IMR-90 (cell line): ENCODE results near the gene KLF8. TPM values are rescaled to one million over a fixed set of nuclear protein-coding genes. Genes with fewer than 3 reads are reported as not detected.

Source experiments
- ATAC-seq: fragments of 200-7000 bp; cut with Tn5 transposase; 2 replicates; pipeline ENCODE4 v1.9.1; 2020; ENCODE audit warnings: low read depth, mild to moderate bottlenecking, moderate library complexity
- BruUV-seq: library from RNA; stranded (reverse); fragments of 400-500 nt; replicated peaks from 2 replicates; lab custom pipeline; 2021; lab: Mats Ljungman, UMichigan
- CTCF ChIA-PET: fragments of 300-600 bp; formaldehyde crosslinking; extraction: SDS; loops from one replicate; lab custom pipeline; 2021; ENCODE audit warnings: antibody characterized with exemption; lab: Yijun Ruan, JAX
- POLR2A ChIA-PET: fragments of 300-600 bp; sonication (Branson Sonifier 250); formaldehyde crosslinking; loops from one replicate; lab custom pipeline; 2022; ENCODE audit warnings: antibody characterized with exemption; ENCODE audit not compliant: unreplicated experiment; lab: Charles Lee
- DNase-seq: peaks from one replicate; pipeline ENCODE4 v3.0.0; 2013
- H2AFZ ChIP-seq: replicated peaks from 2 replicates; pipeline ENCODE3; 2013; ENCODE audit warnings: low read length, mild to moderate bottlenecking; ENCODE audit not compliant: poor library complexity
- H2AK5ac ChIP-seq: 2 replicates; pipeline ENCODE4 v1.6.1; 2013; ENCODE audit warnings: low read depth, low read length, inconsistent platforms
- H2AK9ac ChIP-seq: replicated peaks from 2 replicates; pipeline ENCODE3; 2013; ENCODE audit warnings: mild to moderate bottlenecking, low read depth, low read length, moderate library complexity; ENCODE audit not compliant: poor library complexity
- H2BK120ac ChIP-seq: 2 replicates; pipeline ENCODE4 v1.6.1; 2013; ENCODE audit warnings: low read depth, low read length, inconsistent platforms
- H2BK15ac ChIP-seq: 3 replicates; pipeline ENCODE4 v1.6.1; 2013; ENCODE audit warnings: low read depth, low read length, inconsistent platforms
- H2BK20ac ChIP-seq: 2 replicates; pipeline ENCODE4 v1.6.1; 2013; ENCODE audit warnings: low read depth, mild to moderate bottlenecking, inconsistent platforms, low read length, moderate library complexity
- H2BK5ac ChIP-seq: 2 replicates; pipeline ENCODE4 v1.6.1; 2013; ENCODE audit warnings: mild to moderate bottlenecking, low read depth, low read length, inconsistent platforms; ENCODE audit not compliant: poor library complexity, severe bottlenecking
- H3K14ac ChIP-seq: replicated peaks from 2 replicates; pipeline ENCODE4 v1.6.1; 2013; ENCODE audit warnings: low read depth, low read length, inconsistent platforms
- H3K18ac ChIP-seq: 2 replicates; pipeline ENCODE4 v1.6.1; 2013; ENCODE audit warnings: low read depth, low read length, control low read depth
- H3K23ac ChIP-seq: 2 replicates; pipeline ENCODE4 v1.6.1; 2013; ENCODE audit warnings: low read depth, low read length, inconsistent platforms
- H3K27ac ChIP-seq: 2 replicates; pipeline ENCODE4 v1.5.1; 2013; ENCODE audit warnings: mild to moderate bottlenecking, control low read depth, low read length; ENCODE audit not compliant: insufficient read depth
- H3K27me3 ChIP-seq: 2 replicates; pipeline ENCODE4 v1.6.1; 2013; ENCODE audit warnings: low read length; ENCODE audit not compliant: control insufficient read depth, insufficient read depth
- H3K36me3 ChIP-seq: 2 replicates; pipeline ENCODE4 v1.6.1; 2013; ENCODE audit warnings: low read length, mixed read lengths; ENCODE audit not compliant: control insufficient read depth, insufficient read depth
- H3K4ac ChIP-seq: 2 replicates; pipeline ENCODE4 v1.6.1; 2013; ENCODE audit warnings: low read depth, low read length, inconsistent platforms
- H3K4me1 ChIP-seq: 2 replicates; pipeline ENCODE4 v1.6.1; 2013; ENCODE audit warnings: low read length, mixed read lengths; ENCODE audit not compliant: control insufficient read depth, insufficient read depth
- H3K4me2 ChIP-seq: 2 replicates; pipeline ENCODE4 v1.6.1; 2013; ENCODE audit warnings: low read depth, mild to moderate bottlenecking, control low read depth, low read length, moderate library complexity
- H3K4me3 ChIP-seq: 2 replicates; pipeline ENCODE4 v1.5.1; 2013; ENCODE audit warnings: low read depth, mild to moderate bottlenecking, control low read depth, low read length, moderate library complexity; ENCODE audit not compliant: insufficient read depth
- H3K56ac ChIP-seq: 2 replicates; pipeline ENCODE4 v1.6.1; 2013; ENCODE audit warnings: low read length, inconsistent platforms; ENCODE audit not compliant: insufficient read depth; ENCODE audit errors: extremely low read depth
- H3K79me1 ChIP-seq, 2 experiments: 2 replicates each; pipeline ENCODE4 v1.6.1; 2013; ENCODE audit warnings: low read length in 2 of 2, inconsistent platforms in 1 of 2, low read depth in 1 of 2
- H3K9ac ChIP-seq: 2 replicates; pipeline ENCODE4 v1.6.1; 2013; ENCODE audit warnings: low read depth, low read length, control low read depth
- H3K9me1 ChIP-seq: 2 replicates; pipeline ENCODE4 v1.6.1; 2013; ENCODE audit warnings: low read length, inconsistent platforms; ENCODE audit not compliant: insufficient read depth
- H3K9me3 ChIP-seq: 2 replicates; pipeline ENCODE4 v1.6.1; 2013; ENCODE audit warnings: low read length; ENCODE audit not compliant: control insufficient read depth, insufficient read depth
- H4K20me1 ChIP-seq: 2 replicates; pipeline ENCODE4 v1.6.1; 2013; ENCODE audit warnings: low read length, inconsistent platforms; ENCODE audit not compliant: insufficient read depth
- H4K5ac ChIP-seq: 2 replicates; pipeline ENCODE4 v1.6.1; 2013; ENCODE audit warnings: mild to moderate bottlenecking, low read depth, low read length, control low read depth
- H4K8ac ChIP-seq, 2 experiments: 2 replicates each; pipeline ENCODE4 v1.6.1; 2013; ENCODE audit warnings: low read depth in 2 of 2, low read length in 2 of 2, control low read depth in 1 of 2, inconsistent platforms in 1 of 2
- H4K91ac ChIP-seq: 2 replicates; pipeline ENCODE4 v1.6.1; 2013; ENCODE audit warnings: low read depth, low read length, inconsistent platforms; ENCODE audit not compliant: insufficient read depth
- BHLHE40 ChIP-seq: fragments of 150-350 bp; IDR thresholded peaks from 2 replicates; pipeline ENCODE4 v1.6.1; 2016; ENCODE audit warnings: mild to moderate bottlenecking, low read depth, low read length
- CEBPB ChIP-seq: IDR thresholded peaks from 2 replicates; pipeline ENCODE4 v1.6.1; 2012; ENCODE audit warnings: low read depth, low read length, improper control_type of control experiment
- CHD1 ChIP-seq: IDR thresholded peaks from 2 replicates; pipeline ENCODE4 v1.6.1; 2012; ENCODE audit warnings: low read depth, low read length, improper control_type of control experiment
- CTCF ChIP-seq: conservative IDR thresholded peaks from 2 replicates; pipeline ENCODE4 v1.5.1; 2012; ENCODE audit warnings: mild to moderate bottlenecking, low read depth, low read length, improper control_type of control experiment
- ELK1 ChIP-seq: fragments of 150-350 bp; IDR thresholded peaks from 2 replicates; pipeline ENCODE4 v1.6.1; 2016; ENCODE audit warnings: low read depth, mild to moderate bottlenecking, low read length, moderate library complexity, borderline replicate concordance
- FOS ChIP-seq: fragments of 150-350 bp; IDR thresholded peaks from 2 replicates; pipeline ENCODE4 v1.6.1; 2016; ENCODE audit warnings: low read depth, low read length
- MAFK ChIP-seq: IDR thresholded peaks from 2 replicates; pipeline ENCODE4 v1.6.1; 2012; ENCODE audit warnings: low read depth, low read length, improper control_type of control experiment
- MAZ ChIP-seq: IDR thresholded peaks from 2 replicates; pipeline ENCODE4 v1.6.1; 2012; ENCODE audit warnings: low read depth, mild to moderate bottlenecking, low read length, improper control_type of control experiment, moderate library complexity, borderline replicate concordance
- MXI1 ChIP-seq: IDR thresholded peaks from 2 replicates; pipeline ENCODE4 v1.6.1; 2012; ENCODE audit warnings: low read depth, mild to moderate bottlenecking, low read length, moderate library complexity, borderline replicate concordance
- NFE2L2 ChIP-seq: fragments of 150-350 bp; IDR thresholded peaks from 2 replicates; pipeline ENCODE4 v1.6.1; 2016; ENCODE audit warnings: low read depth, mild to moderate bottlenecking, low read length
- SMC3 ChIP-seq: fragments of 150-350 bp; IDR thresholded peaks from 2 replicates; pipeline ENCODE4 v1.6.1; 2016; ENCODE audit warnings: low read depth, mild to moderate bottlenecking, antibody characterized with exemption, low read length, moderate library complexity
- WGBS, 2 experiments: methylation state at CpG; one replicate each; pipeline versions ENCODE4 v1.1.5 to v1.1.7; 2013; ENCODE audit warnings: missing lambda C conversion rate in 2 of 2; ENCODE audit not compliant: insufficient read length in 1 of 2; ENCODE audit errors: extremely low coverage in 2 of 2; 5-methylcytosine and 5-hydroxymethylcytosine counted together
- dilution Hi-C: fragments of 300-500 bp; cut with HindIII; formaldehyde crosslinking; loops from one replicate; pipeline ENCODE4 v1.14.3; 2018; ENCODE audit warnings: low sequenced_read_pairs; ENCODE audit not compliant: unreplicated experiment
- in situ Hi-C: fragments of 300-500 bp; cut with MboI; formaldehyde crosslinking; loops from 3 replicates; pipeline ENCODE4 v1.14.3; 2019; ENCODE audit warnings: low sequenced_read_pairs, inconsistent platforms, mixed read lengths
- intact Hi-C: fragments of 100-400 bp; cut with micrococcal nuclease; formaldehyde crosslinking; loops from 2 replicates; pipeline ENCODE4 v1.10.0; 2022
- polyA plus RNA-seq, 3 experiments: library from polyadenylated mRNA; depleted of rRNA; stranded (reverse); fragments of >200 nt; gene quantifications; 2 replicates each; pipeline ENCODE4 v1.2.3, GENCODE V29; 2012; ENCODE audit warnings: low replicate concordance in 1 of 3
- total RNA-seq: library from RNA; depleted of rRNA; stranded (reverse); fragments of >200 nt; gene quantifications from 2 replicates; pipeline ENCODE4 v1.2.3, GENCODE V29; 2012

Gene KLF8
- total and polyA plus RNA-seq, 2 of the 4 experiments (the other 2 are of a cell fraction): 0.07 TPM; not detected in 1

- Histone ChIP-seq H2AK9ac (no peak overlapping the region), H3K14ac (no peak overlapping the region), H3K79me1 (no peaks in the 10 kb centered on the region), H3K36me3 (no peaks in the 10 kb centered on the region), H2AK5ac (no peak overlapping the region), H2BK5ac (no peak overlapping the region), H3K9me1 (no peaks in the 10 kb centered on the region), H3K27ac (no peak overlapping the region), H3K4ac (no peak overlapping the region), H3K4me3 (no peak overlapping the region), H3K27me3 (no peaks in the 10 kb centered on the region), H3K23ac (no peak overlapping the region), H2AFZ (no peak overlapping the region), H4K5ac (no peak overlapping the region), H4K91ac (no peak overlapping the region), H3K4me2 (no peak overlapping the region), H4K8ac (no peak overlapping the region), H4K20me1 (no peaks in the 10 kb centered on the region; the same call in 1 of the 2 replicates), H2BK120ac (no peak overlapping the region), H3K18ac (no peak overlapping the region), H2BK20ac (no peak overlapping the region), H2BK15ac (no peak overlapping the region), H3K9me3 (peaks cover 4% of the 10 kb centered on the region; the same call in 1 of the 2 replicates), H3K4me1 (no peaks in the 10 kb centered on the region), H3K56ac (no peak overlapping the region), H3K9ac (no peak overlapping the region)
- in situ Hi-C loops (no loop called here), dilution Hi-C loops (no loop called here), intact Hi-C loops (loop anchor here (10.0 kb wide), 1 partner anchor 405 kb away; no protein-coding TSS in a partner anchor)
- DNase-seq (no peak), ATAC-seq (no peak)
- POLR2A ChIA-PET: no interaction called here
- BruUV-seq: no TSS peak
- TF ChIP-seq CTCF: no peak
- no peak for TF ChIP-seq SMC3
- no peak for TF ChIP-seq MAZ
- TF ChIP-seq NFE2L2: no peak
- TF ChIP-seq MXI1: no peak
- no peak for TF ChIP-seq MAFK
- no peak for TF ChIP-seq FOS
- no peak for TF ChIP-seq CEBPB
- TF ChIP-seq ELK1: no peak
- no peak for TF ChIP-seq BHLHE40
- no peak for TF ChIP-seq CHD1
- WGBS, 2 experiments: 20% methylated on average over 1 of the region's 4 CpGs; no CpG with 5 or more reads in 1 of the 2 experiments
- CTCF ChIA-PET: no interaction called here
Measured at GRCh38 chrX:56309881-56310280, 77.7 kb downstream of the KLF8 start.
